NCI-H2029 treated with DMSO at 0.1 percent for 48 hours (cell line): ENCODE measurements around the gene TIGAR.

ENCODE experiments used
- DNase-seq: peaks from one replicate; lab custom pipeline; 2025; lab: John Stamatoyannopoulos, UW

TIGAR gene

GRCh38 chr12:4379405-4379804, 58.4 kb downstream of the TIGAR start, which contains the start of gene FGF23:
FGF23 (minus strand) TSS chr12:4379712; CDS start chr12:4379582, 130 bp downstream.
- DNase-seq: no peak

GRCh38 chr12:4380332-4380731, 59.3 kb downstream of the TIGAR start:
- no peak for DNase-seq

DNA sequence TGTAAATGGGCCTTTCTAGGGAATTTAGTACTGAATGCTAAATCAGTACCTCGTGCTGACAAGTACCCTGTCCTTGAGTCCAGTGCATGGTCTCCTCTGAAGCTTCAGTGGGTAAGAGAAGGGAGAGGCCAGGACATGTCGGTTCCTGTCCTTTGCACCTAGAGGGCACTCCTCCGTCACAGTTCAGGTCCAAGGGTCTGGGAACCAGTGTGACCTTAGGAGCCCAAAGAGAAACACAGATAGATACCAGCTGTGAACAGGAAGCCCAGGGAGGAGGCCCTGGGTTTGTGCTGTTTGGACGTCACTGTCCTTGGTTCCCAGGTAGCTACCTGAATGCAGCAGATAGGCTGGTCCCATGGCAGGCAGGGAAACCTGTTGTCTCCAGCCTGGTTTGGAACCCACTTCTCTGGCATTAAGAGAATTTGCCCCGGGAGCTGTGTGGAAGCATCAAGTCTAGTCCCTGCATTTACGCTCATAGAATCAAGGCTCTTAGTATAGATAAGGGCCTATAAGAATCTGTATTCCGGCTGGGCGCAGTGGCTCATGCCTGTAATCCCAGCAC, 62.4 kb downstream of the TIGAR start:
- no peak for DNase-seq

- no peak for DNase-seq
These were observed 65.8 kb downstream of the TIGAR start for GRCh38 chr12:4386801-4387200.

DNA sequence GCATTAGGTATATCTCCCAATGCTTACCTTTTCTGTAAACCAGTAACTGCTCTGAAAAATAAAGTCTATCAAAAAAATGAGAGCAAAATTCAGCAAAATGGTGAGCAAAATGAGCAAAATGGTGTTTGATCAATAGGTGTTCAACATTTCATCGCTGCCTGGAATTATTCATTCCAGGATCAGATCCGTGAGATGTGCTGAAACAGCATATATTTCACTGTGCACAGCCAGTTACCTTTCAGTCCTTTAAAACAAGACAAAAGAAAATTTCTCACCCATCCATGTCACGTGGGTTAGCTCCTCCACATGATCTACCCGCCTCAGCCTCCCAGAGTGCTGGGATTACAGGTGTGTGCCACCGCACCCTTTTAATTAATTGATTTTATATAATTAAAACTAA, 66.6 kb downstream of the TIGAR start:
- no peak for DNase-seq

- no peak for DNase-seq
These were observed 67.0 kb downstream of the TIGAR start for GRCh38 chr12:4388032-4388431.

GRCh38 chr12:4388662-4389061, 67.6 kb downstream of the TIGAR start:
- DNase-seq: no peak

DNA sequence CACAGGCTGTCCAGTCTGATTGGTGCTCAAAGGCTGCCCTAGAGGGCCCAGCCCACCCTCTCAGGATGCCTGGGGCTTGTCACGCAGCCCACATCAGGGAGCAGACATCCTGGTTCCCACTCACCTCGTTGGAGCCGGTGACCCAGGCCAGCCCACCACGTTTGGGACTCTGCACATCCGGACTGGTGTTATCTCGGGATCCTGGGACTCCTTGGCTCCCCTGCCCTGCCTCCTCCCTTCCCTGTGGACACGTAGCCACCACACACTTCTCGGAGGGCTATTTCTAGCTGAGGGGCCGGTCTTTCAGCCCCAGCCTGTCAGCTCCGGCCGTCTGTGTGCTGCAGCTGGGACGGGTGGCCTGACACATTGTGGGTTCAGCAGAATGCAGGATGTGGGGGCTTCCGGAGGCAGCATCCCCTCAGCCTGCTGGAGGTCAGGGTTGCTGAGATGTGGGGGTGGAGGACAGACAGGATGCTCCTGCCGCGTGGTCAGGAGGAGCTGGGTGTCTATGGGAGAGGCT, 71.3 kb downstream of the TIGAR start:
- DNase-seq: no peak

DNA sequence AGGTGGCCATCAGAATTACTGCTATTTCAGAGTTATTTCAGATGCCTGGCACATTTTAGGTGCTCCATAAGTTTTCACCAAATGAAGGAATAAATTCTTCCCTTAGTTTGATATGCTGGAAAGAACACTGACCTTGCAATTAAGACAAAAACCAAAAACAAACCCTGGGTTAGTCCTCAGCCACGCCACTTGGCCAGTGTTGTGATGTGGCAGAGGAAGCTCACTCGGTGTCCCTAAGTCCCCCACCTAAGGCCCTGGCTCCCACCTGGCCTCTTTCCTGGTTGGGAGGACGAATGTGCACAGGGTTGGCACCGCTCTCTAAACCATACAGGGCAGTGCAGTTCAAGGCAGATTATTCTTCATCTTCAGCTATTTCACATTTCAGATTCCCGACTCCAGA, 72.2 kb downstream of the TIGAR start:
- DNase-seq: no peak

DNA sequence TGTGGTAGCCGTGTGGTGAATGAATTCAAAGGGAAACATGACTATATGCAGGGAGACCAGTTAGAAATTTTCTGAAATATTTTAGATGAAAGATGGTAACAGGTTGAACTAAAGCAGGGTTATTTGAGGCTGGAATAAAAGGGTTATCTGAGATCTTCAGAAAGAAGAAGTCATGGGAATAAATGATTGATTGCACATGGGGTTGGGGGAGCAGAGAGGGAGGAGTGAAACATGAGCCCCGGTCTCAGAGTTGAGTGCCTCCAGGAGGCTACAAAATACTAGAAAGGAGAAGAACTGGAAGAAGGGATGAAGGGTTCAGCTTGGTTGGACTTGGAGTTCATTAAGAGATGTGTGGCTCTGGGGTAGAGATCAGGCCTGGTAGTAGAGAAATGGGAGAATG, 74.8 kb downstream of the TIGAR start:
- DNase-seq: no peak

DNA sequence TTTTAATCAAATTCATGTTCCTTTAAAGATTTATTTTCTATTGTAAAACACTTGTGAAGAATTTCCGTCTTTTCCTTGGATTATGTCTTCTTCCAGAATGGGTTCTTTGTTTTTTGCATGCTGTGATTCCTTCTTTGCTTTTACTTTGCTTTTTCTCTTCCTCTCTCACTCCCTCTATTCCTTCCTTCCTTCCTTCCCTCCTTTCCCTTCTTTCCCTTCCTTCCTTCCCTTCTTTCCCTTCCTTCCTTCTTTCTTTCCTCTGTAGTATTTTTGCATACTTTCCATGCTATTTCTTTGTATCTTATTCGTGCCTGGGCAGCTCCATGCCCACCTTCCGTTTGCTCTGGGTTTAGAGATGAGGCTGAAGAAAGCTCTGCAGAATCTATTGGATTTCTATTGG, 80.1 kb downstream of the TIGAR start:
- no peak for DNase-seq

GRCh38 chr12:4402996-4403395, 82.0 kb downstream of the TIGAR start:
- no peak for DNase-seq
